Activated T-cell treated with anti-CD3 and anti-CD28 coated beads, Interleukin-2, amount 50 U/mL, for 4 hours (primary cell): ENCODE data around the gene AIP. TPM values are rescaled to one million over a fixed set of nuclear protein-coding genes. Genes with fewer than 3 reads are reported as not detected.
A peak's percentile ranks its signal among the peaks of the same experiment; 100 is the strongest.

ENCODE experiments used
- ATAC-seq, 2 donors: fragments of 200-7000 bp; cut with Tn5 transposase; one replicate each; pipeline ENCODE4 v1.10.0; 2021
- DNase-seq: peaks from one replicate; pipeline ENCODE4 v3.0.0-alpha.2; 2020
- H3K27me3 Mint-ChIP-seq: one replicate; pipeline ENCODE4 v1.8.0; 2021; ENCODE audit warnings: low read depth, mixed read lengths
- H3K36me3 Mint-ChIP-seq: one replicate; pipeline ENCODE4 v1.8.0; 2022; ENCODE audit warnings: mixed read lengths; ENCODE audit not compliant: insufficient read depth
- H3K4me1 Mint-ChIP-seq: one replicate; pipeline ENCODE4 v1.8.0; 2021; ENCODE audit warnings: low read depth, mixed read lengths
- H3K4me3 Mint-ChIP-seq: one replicate; pipeline ENCODE4 v1.8.0; 2021; ENCODE audit warnings: mild to moderate bottlenecking, moderate library complexity, mixed read lengths
- H3K9me3 Mint-ChIP-seq: one replicate; pipeline ENCODE4 v1.8.0; 2021; ENCODE audit warnings: mixed read lengths
- total RNA-seq, 3 donors: library from RNA; stranded (reverse); gene quantifications; one replicate each; pipeline ENCODE4 v1.2.1, GENCODE V29; 2021

Gene AIP
- 100 to 1,000 TPM; 156 to 183 (median 166) TPM for total RNA-seq

- Mint-ChIP-seq H3K36me3 (peaks cover 15% of the 10 kb centered on the region), H3K4me1 (peaks cover 54% of the 10 kb centered on the region), H3K4me3 (peak within 1 kb of the TSS; percentile 98), H3K9me3 (no peaks in the 10 kb centered on the region), H3K27me3 (no peaks in the 10 kb centered on the region)
- ATAC-seq (peak; percentile 79 to 87), DNase-seq (peak; percentile 94)
Measured at GRCh38 chr11:67482827-67483798, at the start of gene AIP. Gene AIP, plus strand, starts transcription at chr11:67483026. Its CDS starts 133 bp downstream, at chr11:67483159.

GRCh38 chr11:67433536-67434394, 49.1 kb upstream of the AIP start:
- no peaks in the 10 kb centered on the region for H3K9me3 Mint-ChIP-seq
- ATAC-seq (no peak), DNase-seq (no peak)
- peaks cover 48% of the 10 kb centered on the region for H3K4me1 Mint-ChIP-seq
- peaks cover 20% of the 10 kb centered on the region for H3K36me3 Mint-ChIP-seq
- peak overlapping the region; percentile 38 for H3K4me3 Mint-ChIP-seq
- H3K27me3 Mint-ChIP-seq = no peaks in the 10 kb centered on the region

GRCh38 chr11:67434395-67434881, 48.4 kb upstream of the AIP start:
- Mint-ChIP-seq H3K27me3 (no peaks in the 10 kb centered on the region), H3K9me3 (no peaks in the 10 kb centered on the region)

GRCh38 chr11:67435031-67435726, 47.6 kb upstream of the AIP start:
- peaks cover 20% of the 10 kb centered on the region for H3K36me3 Mint-ChIP-seq
- H3K4me1 Mint-ChIP-seq = peaks cover 62% of the 10 kb centered on the region
- H3K9me3 Mint-ChIP-seq = no peaks in the 10 kb centered on the region
- DNase-seq (no peak), ATAC-seq (no peak)
- peak overlapping the region; percentile 87 for H3K4me3 Mint-ChIP-seq
- no peaks in the 10 kb centered on the region for H3K27me3 Mint-ChIP-seq

More at GRCh38 chr11:67434395-67434881, 48.4 kb upstream of the AIP start:
- Mint-ChIP-seq H3K36me3 (peaks cover 20% of the 10 kb centered on the region), H3K4me1 (peaks cover 55% of the 10 kb centered on the region), H3K4me3 (peak overlapping the region; percentile 38)
- ATAC-seq = peak in 1 of 2 donors; percentile 6
- no peak for DNase-seq

- Mint-ChIP-seq H3K9me3 (no peaks in the 10 kb centered on the region), H3K36me3 (peaks cover 20% of the 10 kb centered on the region), H3K27me3 (no peaks in the 10 kb centered on the region), H3K4me3 (peak overlapping the region; percentile 87), H3K4me1 (peaks cover 66% of the 10 kb centered on the region)
- DNase-seq = no peak
- peak in 1 of 2 donors; percentile 0 for ATAC-seq
Measured at GRCh38 chr11:67435727-67436458, 46.9 kb upstream of the AIP start.

- peak; percentile 27 to 31 for ATAC-seq
- DNase-seq = peak; percentile 55
- peak overlapping the region; percentile 87 for H3K4me3 Mint-ChIP-seq
- no peaks in the 10 kb centered on the region for H3K27me3 Mint-ChIP-seq
- H3K9me3 Mint-ChIP-seq = no peaks in the 10 kb centered on the region
- H3K36me3 Mint-ChIP-seq = peaks cover 19% of the 10 kb centered on the region
- H3K4me1 Mint-ChIP-seq = peaks cover 69% of the 10 kb centered on the region
Measured at GRCh38 chr11:67436459-67437081, 46.3 kb upstream of the AIP start.

- ATAC-seq = peak; percentile 24 to 29
- Mint-ChIP-seq H3K4me1 (peaks cover 68% of the 10 kb centered on the region), H3K4me3 (peak within 1 kb of the TSS; percentile 87), H3K9me3 (no peaks in the 10 kb centered on the region), H3K36me3 (peaks cover 13% of the 10 kb centered on the region), H3K27me3 (no peaks in the 10 kb centered on the region)
- DNase-seq = peak; percentile 66
Measured at GRCh38 chr11:67437082-67437808, 45.6 kb upstream of the AIP start, which contains the start of gene PTPRCAP. Gene PTPRCAP, minus strand, starts transcription at chr11:67437682. Its CDS starts 63 bp downstream, at chr11:67437619.

- peaks cover 11% of the 10 kb centered on the region for H3K36me3 Mint-ChIP-seq
Measured at GRCh38 chr11:67437809-67438157, 45.0 kb upstream of the AIP start.

GRCh38 chr11:67438158-67438902, 44.5 kb upstream of the AIP start:
- Mint-ChIP-seq H3K4me3 (peak overlapping the region; percentile 87), H3K9me3 (no peaks in the 10 kb centered on the region), H3K36me3 (peaks cover 11% of the 10 kb centered on the region), H3K4me1 (peaks cover 65% of the 10 kb centered on the region), H3K27me3 (no peaks in the 10 kb centered on the region)
- peak; percentile 49 to 51 for ATAC-seq
- peak; percentile 67 for DNase-seq

More at GRCh38 chr11:67437809-67438157, 45.0 kb upstream of the AIP start:
- no peaks in the 10 kb centered on the region for H3K9me3 Mint-ChIP-seq
- no peak for DNase-seq
- peak overlapping the region; percentile 87 for H3K4me3 Mint-ChIP-seq
- no peaks in the 10 kb centered on the region for H3K27me3 Mint-ChIP-seq
- ATAC-seq = no peak
- peaks cover 69% of the 10 kb centered on the region for H3K4me1 Mint-ChIP-seq

- Mint-ChIP-seq H3K27me3 (no peaks in the 10 kb centered on the region), H3K36me3 (peaks cover 8% of the 10 kb centered on the region), H3K4me1 (peaks cover 62% of the 10 kb centered on the region), H3K4me3 (peak overlapping the region; percentile 87), H3K9me3 (no peaks in the 10 kb centered on the region)
- ATAC-seq = no peak
- no peak for DNase-seq
Measured at GRCh38 chr11:67439321-67440228, 43.3 kb upstream of the AIP start.
